HUDEP-2 (cell line): ENCODE measurements around the gene MAPKAPK5.
"Not testable (repeated sequence)": the region's sequence is repeated elsewhere in the genome, so short reads cannot be mapped to it uniquely, and the experiment has no call there.

ENCODE experiments used
- DNase-seq, 76 experiments: peaks; one replicate each; lab custom pipeline; 2025; ENCODE audit not compliant: unreplicated experiment in 76 of 76; lab: John Stamatoyannopoulos, UW

MAPKAPK5 gene

GRCh38 chr12:111827907-111828306 is 14.1 kb upstream of the MAPKAPK5 start:
- no peak for DNase-seq

DNA sequence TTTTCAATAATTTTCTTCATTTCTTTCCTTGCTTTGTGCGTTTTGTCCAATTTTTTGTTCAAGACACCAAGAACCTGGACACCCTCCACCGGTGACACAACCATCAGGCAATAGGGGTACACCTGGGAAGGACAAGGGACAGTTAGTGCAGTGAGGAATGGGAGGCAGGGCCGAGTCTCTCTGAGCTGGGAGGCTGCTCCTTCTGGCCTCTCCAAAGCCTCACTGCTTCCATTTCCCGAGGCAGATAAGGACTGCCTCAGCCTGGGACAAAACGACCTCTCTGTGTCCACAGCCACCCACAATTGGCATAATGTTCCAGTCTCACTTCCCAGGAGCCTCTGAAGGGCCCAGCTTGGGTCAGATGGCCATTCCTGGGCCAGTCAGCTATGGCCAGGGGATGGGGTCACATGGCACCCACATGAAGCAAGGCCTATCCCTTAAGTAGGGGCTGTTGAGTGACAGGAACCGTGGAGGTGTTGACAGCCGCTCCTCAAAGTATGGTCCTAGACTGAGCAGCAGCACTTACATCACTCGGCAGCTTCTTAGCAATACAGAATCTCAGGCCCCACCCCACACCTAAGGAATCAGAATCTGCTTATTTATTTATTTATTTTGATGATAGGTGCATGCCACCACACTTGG is 13.6 kb upstream of the MAPKAPK5 start:
- no peak for DNase-seq

GRCh38 chr12:111829635-111830034 is 12.4 kb upstream of the MAPKAPK5 start:
- not testable (repeated sequence) for DNase-seq

GRCh38 chr12:111834740-111835386 is 7.2 kb upstream of the MAPKAPK5 start:
- DNase-seq = not testable (repeated sequence)

GRCh38 chr12:111835531-111836181 is 6.4 kb upstream of the MAPKAPK5 start:
- not testable (repeated sequence) for DNase-seq

- peak in 14 of 76 experiments; percentile 2 to 44 (median 17) for DNase-seq
Measured at GRCh38 chr12:111838353-111838752, 3.7 kb upstream of the MAPKAPK5 start.

DNA sequence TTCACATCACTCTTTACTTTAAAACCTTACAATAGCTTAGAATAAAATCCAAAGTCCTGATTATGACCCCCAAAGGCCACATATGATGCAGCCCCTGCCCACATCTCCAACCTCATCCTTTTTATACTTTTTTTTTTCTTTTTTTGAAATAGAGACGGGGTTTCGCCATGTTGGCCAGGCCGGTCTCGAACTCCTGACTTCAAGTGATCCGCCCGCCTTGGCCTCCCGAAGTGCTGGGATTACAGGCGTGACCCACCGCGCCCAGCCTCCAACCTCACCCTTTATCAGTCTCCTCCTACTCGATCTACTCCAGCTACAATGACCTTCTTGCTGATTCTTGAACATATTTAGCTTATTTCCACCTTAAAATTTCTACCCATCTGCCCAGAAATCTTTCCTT is 1.2 kb upstream of the MAPKAPK5 start:
- DNase-seq = peak in 54 of 76 experiments; percentile 1 to 57 (median 28)

DNA sequence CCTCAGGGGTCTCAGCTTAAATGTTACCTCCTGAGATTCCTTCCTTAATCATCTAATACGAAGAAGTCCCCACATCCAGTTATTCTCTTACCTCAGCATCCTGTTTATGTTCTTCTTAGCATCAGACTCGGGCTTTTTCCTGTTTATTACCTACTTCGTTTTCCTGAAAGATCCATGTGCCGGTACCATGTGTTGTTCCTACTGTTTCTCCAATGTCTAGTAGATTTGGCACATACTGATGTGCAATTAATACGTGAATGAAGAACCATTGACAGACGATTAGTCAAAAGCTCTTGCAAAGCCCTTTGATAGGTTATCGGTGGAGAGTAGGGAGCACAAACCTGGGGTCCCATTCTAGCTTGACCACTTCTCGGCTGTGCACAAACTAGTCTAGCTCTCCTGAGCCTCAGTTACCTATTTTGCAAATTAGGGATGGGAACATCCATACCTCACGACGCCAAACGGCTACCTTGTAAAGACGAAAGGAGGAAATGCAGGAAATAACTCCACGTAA is 735 bp upstream of the MAPKAPK5 start:
- peak in 6 of 76 experiments; percentile 10 to 59 (median 20) for DNase-seq

DNA sequence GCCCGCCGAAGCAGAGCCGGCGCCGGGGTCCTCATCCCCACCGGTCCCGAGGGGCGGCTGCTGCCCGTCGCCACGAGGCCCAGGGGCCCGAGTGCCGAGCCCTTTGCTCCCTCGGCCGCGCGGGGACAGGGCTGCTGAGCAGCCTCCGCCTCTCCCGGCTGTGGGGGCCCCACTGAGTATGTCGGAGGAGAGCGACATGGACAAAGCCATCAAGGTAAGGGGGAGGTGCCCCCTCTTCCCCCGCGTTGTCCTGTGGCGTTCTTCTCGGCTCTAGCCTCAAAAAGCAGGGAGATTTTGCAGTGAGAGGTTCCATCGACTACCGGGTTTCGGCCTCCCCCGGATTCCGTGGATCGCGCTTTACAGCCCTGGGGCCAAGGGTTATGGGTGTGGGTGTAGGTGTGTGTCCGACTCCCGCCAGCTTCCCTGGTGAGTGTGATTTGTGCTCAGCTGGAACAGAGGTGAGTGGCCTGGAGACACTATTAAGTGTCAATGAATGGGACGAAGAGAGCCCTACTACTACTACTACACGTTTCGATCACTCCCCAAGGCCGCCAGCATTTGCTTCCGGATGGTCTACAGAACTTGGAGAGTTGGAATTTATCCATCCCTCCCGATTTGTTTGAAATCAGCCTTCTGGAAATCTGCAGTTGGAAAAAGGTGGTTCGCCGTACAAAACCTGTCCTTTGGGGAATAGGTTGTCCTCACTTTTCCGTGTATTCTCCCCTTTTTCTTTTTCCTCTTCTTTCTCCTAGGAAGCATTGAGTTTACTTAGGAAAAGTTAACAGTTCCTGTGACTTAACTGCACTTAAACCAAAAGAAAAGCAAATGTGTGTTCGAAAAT is 748 bp downstream of the MAPKAPK5 start:
- DNase-seq = peak in 13 of 76 experiments; percentile 4 to 48 (median 27)

DNA sequence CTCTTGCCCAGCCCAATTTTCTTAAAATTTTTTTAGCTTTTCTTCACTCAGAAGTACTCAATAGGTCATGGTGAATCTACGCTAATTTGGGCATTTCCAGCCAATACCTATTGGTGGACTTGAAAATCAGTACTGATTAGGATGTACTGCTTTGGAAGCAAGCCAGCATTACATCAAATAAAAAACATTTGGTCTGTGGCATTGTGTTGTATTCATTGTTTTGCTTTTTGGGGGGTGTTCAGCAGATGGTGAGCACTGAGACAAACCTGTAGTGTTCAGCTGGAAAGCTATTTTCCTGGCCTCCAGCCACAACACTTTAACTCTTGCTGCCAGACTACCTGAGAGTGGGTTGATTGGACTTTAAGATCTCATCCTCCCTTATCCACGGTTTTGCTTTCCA is 4.0 kb downstream of the MAPKAPK5 start:
- DNase-seq = peak in 1 of 76 experiments; percentile 4

DNA sequence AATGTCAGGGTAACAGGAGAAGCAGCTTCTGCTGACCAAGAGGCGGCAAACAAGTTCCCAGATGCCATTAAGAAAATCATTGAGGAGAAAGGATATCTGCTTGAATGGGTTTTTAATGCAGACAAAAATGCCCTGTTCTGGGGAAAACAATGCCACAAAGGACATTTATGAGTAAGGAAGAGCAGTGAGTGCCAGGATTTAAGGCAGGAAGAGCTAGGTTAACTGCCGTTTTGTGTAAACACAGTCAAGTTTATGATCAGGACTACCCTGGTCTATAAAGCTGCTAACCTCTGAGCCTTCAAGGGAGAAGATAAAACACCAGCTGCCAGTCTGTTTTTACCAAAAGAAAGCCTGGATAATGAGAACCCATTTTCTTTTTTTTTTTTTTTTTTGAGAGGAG is 8.5 kb downstream of the MAPKAPK5 start:
- DNase-seq = no peak

GRCh38 chr12:111858186-111858585 is 16.2 kb downstream of the MAPKAPK5 start:
- DNase-seq = no peak

- DNase-seq = no peak
Measured at GRCh38 chr12:111858778-111859177, 16.8 kb downstream of the MAPKAPK5 start.

- DNase-seq = no peak
Measured at GRCh38 chr12:111864913-111865312, 22.9 kb downstream of the MAPKAPK5 start.

- no peak for DNase-seq
Measured at GRCh38 chr12:111867531-111867930, 25.5 kb downstream of the MAPKAPK5 start.

- no peak for DNase-seq
Measured at GRCh38 chr12:111868676-111869588, 26.9 kb downstream of the MAPKAPK5 start.

- DNase-seq = no peak
Measured at GRCh38 chr12:111869671-111870070, 27.6 kb downstream of the MAPKAPK5 start.

- no peak for DNase-seq
Measured at GRCh38 chr12:111870216-111870615, 28.2 kb downstream of the MAPKAPK5 start.

- no peak for DNase-seq
Measured at GRCh38 chr12:111870706-111871105, 28.7 kb downstream of the MAPKAPK5 start.

DNA sequence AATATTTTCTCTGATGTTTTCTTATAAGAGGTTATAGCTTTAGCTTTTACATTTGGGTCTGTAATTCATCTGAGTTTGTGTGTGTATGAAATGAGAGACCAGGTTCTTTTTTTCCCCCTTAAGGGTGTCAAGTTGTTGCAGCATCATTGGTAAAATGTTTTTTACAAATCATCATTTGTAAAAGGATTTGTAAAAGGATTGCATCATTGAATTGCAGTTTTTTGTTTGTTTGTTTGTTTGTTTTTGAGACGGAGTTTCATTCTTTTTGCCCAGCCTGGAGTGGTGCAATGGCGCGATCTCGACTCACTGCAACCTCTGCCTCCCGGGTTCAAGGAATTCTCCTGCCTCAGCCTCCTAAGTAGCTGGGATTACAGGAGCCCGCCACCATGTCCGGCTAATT is 31.1 kb downstream of the MAPKAPK5 start:
- no peak for DNase-seq
